Measurements from ENCODE around the gene SORL1. TPM values are rescaled to one million over a fixed set of nuclear protein-coding genes. Genes with fewer than 3 reads are reported as not detected.

SORL1 gene
- total and polyA plus RNA-seq, 2 of the 13 experiments (the other 11 are each of a cell fraction or from before 2014, with no cell fraction given), result 21.3 to 148 TPM

DNA sequence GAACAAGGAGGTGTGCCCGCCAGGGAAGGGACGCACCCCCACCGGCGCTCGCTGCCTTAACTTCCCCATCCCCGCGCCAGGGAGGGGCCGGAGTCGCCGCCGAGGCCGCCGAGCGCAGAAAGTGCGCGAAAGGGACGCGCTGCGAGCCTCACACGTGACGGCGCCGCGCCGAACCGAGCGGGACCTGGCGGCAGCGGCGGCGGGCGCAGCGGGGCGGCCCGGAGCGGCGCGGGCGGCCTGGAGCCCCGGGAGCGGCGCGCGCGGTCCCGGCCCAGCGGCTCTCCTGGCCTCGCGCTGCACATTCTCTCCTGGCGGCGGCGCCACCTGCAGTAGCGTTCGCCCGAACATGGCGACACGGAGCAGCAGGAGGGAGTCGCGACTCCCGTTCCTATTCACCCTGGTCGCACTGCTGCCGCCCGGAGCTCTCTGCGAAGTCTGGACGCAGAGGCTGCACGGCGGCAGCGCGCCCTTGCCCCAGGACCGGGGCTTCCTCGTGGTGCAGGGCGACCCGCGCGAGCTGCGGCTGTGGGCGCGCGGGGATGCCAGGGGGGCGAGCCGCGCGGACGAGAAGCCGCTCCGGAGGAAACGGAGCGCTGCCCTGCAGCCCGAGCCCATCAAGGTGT, at the start of gene SORL1 (continued):
- no peak for TF ChIP-seq SUZ12 (IDR thresholded peaks at IDR 0.05; ENCODE audit: low read depth, low read length)
- peak; percentile 41; the same call in 1 of the 2 replicates for TF ChIP-seq RELA (CRISPR knock-in tag; IDR thresholded peaks at IDR 0.05)
- TF ChIP-seq, protein P1, sequence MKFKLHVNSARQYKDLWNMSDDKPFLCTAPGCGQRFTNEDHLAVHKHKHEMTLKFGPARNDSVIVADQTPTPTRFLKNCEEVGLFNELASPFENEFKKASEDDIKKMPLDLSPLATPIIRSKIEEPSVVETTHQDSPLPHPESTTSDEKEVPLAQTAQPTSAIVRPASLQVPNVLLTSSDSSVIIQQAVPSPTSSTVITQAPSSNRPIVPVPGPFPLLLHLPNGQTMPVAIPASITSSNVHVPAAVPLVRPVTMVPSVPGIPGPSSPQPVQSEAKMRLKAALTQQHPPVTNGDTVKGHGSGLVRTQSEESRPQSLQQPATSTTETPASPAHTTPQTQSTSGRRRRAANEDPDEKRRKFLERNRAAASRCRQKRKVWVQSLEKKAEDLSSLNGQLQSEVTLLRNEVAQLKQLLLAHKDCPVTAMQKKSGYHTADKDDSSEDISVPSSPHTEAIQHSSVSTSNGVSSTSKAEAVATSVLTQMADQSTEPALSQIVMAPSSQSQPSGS (CRISPR knock-in tag; IDR thresholded peaks at IDR 0.05), result no peak
- TF ChIP-seq ZNF543 (CRISPR knock-in tag; IDR thresholded peaks at IDR 0.05), result peak; percentile 75; the same call in 1 of the 2 replicates
- TF ChIP-seq TBL1XR1 (IDR thresholded peaks at IDR 0.05; ENCODE audit: borderline replicate concordance, low read length, partially characterized antibody), result no peak
- no peak; the same call in 1 of the 2 replicates for TF ChIP-seq ZSCAN20 (CRISPR knock-in tag; IDR thresholded peaks at IDR 0.05; ENCODE audit: borderline replicate concordance)
- TF ChIP-seq, protein P2, sequence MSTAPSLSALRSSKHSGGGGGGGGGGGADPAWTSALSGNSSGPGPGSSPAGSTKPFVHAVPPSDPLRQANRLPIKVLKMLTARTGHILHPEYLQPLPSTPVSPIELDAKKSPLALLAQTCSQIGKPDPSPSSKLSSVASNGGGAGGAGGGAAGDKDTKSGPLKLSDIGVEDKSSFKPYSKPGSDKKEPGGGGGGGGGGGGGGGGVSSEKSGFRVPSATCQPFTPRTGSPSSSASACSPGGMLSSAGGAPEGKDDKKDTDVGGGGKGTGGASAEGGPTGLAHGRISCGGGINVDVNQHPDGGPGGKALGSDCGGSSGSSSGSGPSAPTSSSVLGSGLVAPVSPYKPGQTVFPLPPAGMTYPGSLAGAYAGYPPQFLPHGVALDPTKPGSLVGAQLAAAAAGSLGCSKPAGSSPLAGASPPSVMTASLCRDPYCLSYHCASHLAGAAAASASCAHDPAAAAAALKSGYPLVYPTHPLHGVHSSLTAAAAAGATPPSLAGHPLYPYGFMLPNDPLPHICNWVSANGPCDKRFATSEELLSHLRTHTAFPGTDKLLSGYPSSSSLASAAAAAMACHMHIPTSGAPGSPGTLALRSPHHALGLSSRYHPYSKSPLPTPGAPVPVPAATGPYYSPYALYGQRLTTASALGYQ (CRISPR knock-in tag; IDR thresholded peaks at IDR 0.05), result no peak
- TF ChIP-seq ZNF460 (CRISPR knock-in tag; IDR thresholded peaks at IDR 0.05; ENCODE audit: borderline replicate concordance), result no peak
- TF ChIP-seq ZNF562 (CRISPR knock-in tag; IDR thresholded peaks at IDR 0.05; ENCODE audit: borderline replicate concordance), result no peak
- TF ChIP-seq, protein P3, sequence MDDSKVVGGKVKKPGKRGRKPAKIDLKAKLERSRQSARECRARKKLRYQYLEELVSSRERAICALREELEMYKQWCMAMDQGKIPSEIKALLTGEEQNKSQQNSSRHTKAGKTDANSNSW (CRISPR knock-in tag; IDR thresholded peaks at IDR 0.05; ENCODE audit: borderline replicate concordance), result no peak
- TF ChIP-seq FOXM1 (CRISPR knock-in tag; IDR thresholded peaks at IDR 0.05), result no peak
- TF ChIP-seq NFE2L2 (IDR thresholded peaks at IDR 0.05; ENCODE audit: low read length), result no peak
- TF ChIP-seq ZNF350 (CRISPR knock-in tag; IDR thresholded peaks at IDR 0.05; ENCODE audit: borderline replicate concordance, low read depth), result no peak
- TF ChIP-seq, protein P4, sequence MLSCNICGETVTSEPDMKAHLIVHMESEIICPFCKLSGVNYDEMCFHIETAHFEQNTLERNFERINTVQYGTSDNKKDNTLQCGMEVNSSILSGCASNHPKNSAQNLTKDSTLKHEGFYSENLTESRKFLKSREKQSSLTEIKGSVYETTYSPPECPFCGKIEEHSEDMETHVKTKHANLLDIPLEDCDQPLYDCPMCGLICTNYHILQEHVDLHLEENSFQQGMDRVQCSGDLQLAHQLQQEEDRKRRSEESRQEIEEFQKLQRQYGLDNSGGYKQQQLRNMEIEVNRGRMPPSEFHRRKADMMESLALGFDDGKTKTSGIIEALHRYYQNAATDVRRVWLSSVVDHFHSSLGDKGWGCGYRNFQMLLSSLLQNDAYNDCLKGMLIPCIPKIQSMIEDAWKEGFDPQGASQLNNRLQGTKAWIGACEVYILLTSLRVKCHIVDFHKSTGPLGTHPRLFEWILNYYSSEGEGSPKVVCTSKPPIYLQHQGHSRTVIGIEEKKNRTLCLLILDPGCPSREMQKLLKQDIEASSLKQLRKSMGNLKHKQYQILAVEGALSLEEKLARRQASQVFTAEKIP (CRISPR knock-in tag; IDR thresholded peaks at IDR 0.05; ENCODE audit: borderline replicate concordance), result no peak
- TF ChIP-seq, protein P5, sequence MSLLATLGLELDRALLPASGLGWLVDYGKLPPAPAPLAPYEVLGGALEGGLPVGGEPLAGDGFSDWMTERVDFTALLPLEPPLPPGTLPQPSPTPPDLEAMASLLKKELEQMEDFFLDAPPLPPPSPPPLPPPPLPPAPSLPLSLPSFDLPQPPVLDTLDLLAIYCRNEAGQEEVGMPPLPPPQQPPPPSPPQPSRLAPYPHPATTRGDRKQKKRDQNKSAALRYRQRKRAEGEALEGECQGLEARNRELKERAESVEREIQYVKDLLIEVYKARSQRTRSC (CRISPR knock-in tag; IDR thresholded peaks at IDR 0.05; ENCODE audit: low read depth), result no peak; the same call in 1 of the 2 replicates
- no peak for TF ChIP-seq ZNF674 (CRISPR knock-in tag; IDR thresholded peaks at IDR 0.05; ENCODE audit: low read depth)
- TF ChIP-seq HES4 (CRISPR knock-in tag; IDR thresholded peaks at IDR 0.05; ENCODE audit: borderline replicate concordance), result peak; percentile 66; the same call in 1 of the 2 replicates
- no peak for TF ChIP-seq MAFG (CRISPR knock-in tag; IDR thresholded peaks at IDR 0.05)
- TF ChIP-seq ZSCAN12 (CRISPR knock-in tag; IDR thresholded peaks at IDR 0.05), result no peak
- TF ChIP-seq, protein P6, sequence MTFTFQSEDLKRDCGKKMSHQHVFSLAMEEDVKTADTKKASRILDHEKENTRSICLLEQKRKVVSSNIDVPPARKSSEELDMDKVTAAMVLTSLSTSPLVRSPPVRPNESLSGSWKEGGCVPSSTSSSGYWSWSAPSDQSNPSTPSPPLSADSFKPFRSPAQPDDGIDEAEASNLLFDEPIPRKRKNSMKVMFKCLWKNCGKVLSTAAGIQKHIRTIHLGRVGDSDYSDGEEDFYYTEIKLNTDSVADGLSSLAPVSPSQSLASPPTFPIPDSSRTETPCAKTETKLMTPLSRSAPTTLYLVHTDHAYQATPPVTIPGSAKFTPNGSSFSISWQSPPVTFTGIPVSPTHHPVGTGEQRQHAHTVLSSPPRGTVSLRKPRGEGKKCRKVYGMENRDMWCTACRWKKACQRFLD (CRISPR knock-in tag; IDR thresholded peaks at IDR 0.05; ENCODE audit: borderline replicate concordance), result 0 out of 2 replicates have a peak, but pooled peaks have one; percentile 55
- TF ChIP-seq FOSL2 (CRISPR knock-in tag; IDR thresholded peaks at IDR 0.05), result peak; percentile 21
- no peak for TF ChIP-seq NR2F2 (IDR thresholded peaks at IDR 0.05; ENCODE audit: borderline replicate concordance, low read depth)
- TF ChIP-seq REPIN1 (CRISPR knock-in tag; IDR thresholded peaks at IDR 0.05; ENCODE audit: borderline replicate concordance, low read depth), result 0 out of 2 replicates have a peak, but pooled peaks have one; percentile 7

Measured in HepG2 (cell line).